Activated effector memory CD4-positive, alpha-beta T cell treated with Interleukin-2 at 50 U/mL for 16 hours (primary cell): ENCODE measurements around the gene TNFRSF11A.

Experiments
- DNase-seq: peaks from one replicate; pipeline ENCODE4 v3.0.0-alpha.2; 2020

The TNFRSF11A gene

GRCh38 chr18:62345909-62346308 is 20.8 kb downstream of the TNFRSF11A start:
- no peak for DNase-seq

GRCh38 chr18:62346333-62347088 is 21.4 kb downstream of the TNFRSF11A start:
- DNase-seq, result no peak

GRCh38 chr18:62347089-62347506 is 22.0 kb downstream of the TNFRSF11A start:
- no peak for DNase-seq

GRCh38 chr18:62348474-62348873 is 23.4 kb downstream of the TNFRSF11A start:
- no peak for DNase-seq

- DNase-seq, result no peak
These were observed 28.1 kb downstream of the TNFRSF11A start for GRCh38 chr18:62353170-62353569.

GRCh38 chr18:62354151-62354550 is 29.0 kb downstream of the TNFRSF11A start:
- DNase-seq, result no peak

- no peak for DNase-seq
These were observed 32.1 kb downstream of the TNFRSF11A start for GRCh38 chr18:62357079-62357719.

GRCh38 chr18:62360805-62361204 is 35.7 kb downstream of the TNFRSF11A start:
- no peak for DNase-seq

- no peak for DNase-seq
These were observed 36.2 kb downstream of the TNFRSF11A start for GRCh38 chr18:62361288-62361687.

- DNase-seq, result no peak
These were observed 39.4 kb downstream of the TNFRSF11A start for GRCh38 chr18:62364558-62364957.

GRCh38 chr18:62365420-62365819 is 40.3 kb downstream of the TNFRSF11A start:
- no peak for DNase-seq

GRCh38 chr18:62366992-62367391 is 41.9 kb downstream of the TNFRSF11A start:
- DNase-seq, result no peak

- no peak for DNase-seq
These were observed 43.0 kb downstream of the TNFRSF11A start for GRCh38 chr18:62368100-62368499.

GRCh38 chr18:62369129-62369644 is 44.1 kb downstream of the TNFRSF11A start:
- DNase-seq, result no peak

- no peak for DNase-seq
These were observed 45.3 kb downstream of the TNFRSF11A start for GRCh38 chr18:62370366-62370765.

- DNase-seq, result no peak
These were observed 46.3 kb downstream of the TNFRSF11A start for GRCh38 chr18:62371436-62371835.

GRCh38 chr18:62372156-62372555 is 47.0 kb downstream of the TNFRSF11A start:
- DNase-seq, result no peak

GRCh38 chr18:62372882-62373281 is 47.8 kb downstream of the TNFRSF11A start:
- DNase-seq, result no peak

GRCh38 chr18:62374410-62374965 is 49.4 kb downstream of the TNFRSF11A start:
- DNase-seq, result no peak

GRCh38 chr18:62377131-62377807 is 52.2 kb downstream of the TNFRSF11A start:
- no peak for DNase-seq

- no peak for DNase-seq
These were observed 53.9 kb downstream of the TNFRSF11A start for GRCh38 chr18:62379051-62379450.

- DNase-seq, result no peak
These were observed 56.3 kb downstream of the TNFRSF11A start for GRCh38 chr18:62381373-62381772.

GRCh38 chr18:62384068-62384467 is 59.0 kb downstream of the TNFRSF11A start:
- DNase-seq, result no peak
